ENCODE measurements around the gene INSYN2A. TPM values are rescaled to one million over a fixed set of nuclear protein-coding genes. Genes with fewer than 3 reads are reported as not detected.

INSYN2A gene
- total and polyA plus RNA-seq, 2 of the 13 experiments (the other 11 are each of a cell fraction or from before 2014, with no cell fraction given), result not detected

GRCh38 chr10:127228195-127228787, 31.9 kb upstream of the INSYN2A start:
- Histone ChIP-seq H3K4me1 (ENCODE audit: insufficient read depth, low read length) (peaks cover 19% of the 10 kb centered on the region), H4K20me1 (ENCODE audit: insufficient read depth, low read length) (no peaks in the 10 kb centered on the region), H3K9me3 (ENCODE audit: low read length) (no peaks in the 10 kb centered on the region), H3K36me3 (replicated peaks in 1 of 2; ENCODE audit: control insufficient read depth in 1 of 2, insufficient read depth in 2 of 2, low read length in 2 of 2) (no peaks in the 10 kb centered on the region; a peak in 1 of 5 replicates), H3K9ac (ENCODE audit: insufficient read depth, low read depth, low read length) (no peak overlapping the region), H3K27ac (ENCODE audit: extremely low read length, insufficient read depth, low read length) (no peak overlapping the region), H3K4me3 (replicated peaks in 1 of 3; ENCODE audit: insufficient read depth in 1 of 3, low read depth in 2 of 3, low read length in 3 of 3) (no peak overlapping the region), H2AFZ (ENCODE audit: low read length) (no peak overlapping the region), H3K79me2 (ENCODE audit: insufficient read depth, low read length) (no peaks in the 10 kb centered on the region), H3K4me2 (ENCODE audit: low read depth, low read length) (no peak overlapping the region), H3K27me3 (ENCODE audit: control insufficient read depth in 1 of 2, insufficient read depth in 2 of 2, low read length in 2 of 2) (no peaks in the 10 kb centered on the region)
- DNase-seq (ENCODE audit: low spot score) (peak; percentile 23), FAIRE-seq (peak; percentile 30), ATAC-seq (peak; percentile 78)
- no TSS peak for BruUV-seq (replicated peaks)
- CTCF ChIA-PET (ENCODE audit: low intra/inter-chr PET ratio, low total read pairs), result no interaction called here
- in situ Hi-C loops (cut with HindIII; ENCODE audit: extremely low pct_ligation_motif_present, low pct_unique_long_range_greater_than_20kb) (loop anchor here (25.0 kb wide), 1 partner anchor 634 kb away; no protein-coding TSS in a partner anchor), intact Hi-C loops (cut with micrococcal nuclease; ENCODE audit: unreplicated experiment) (no loop called here)
- POLR2A ChIA-PET, result no interaction called here
- WGBS (ENCODE audit: low lambda C conversion rate), result 72% methylated on average over 10 of the region's 12 CpGs
- TF ChIP-seq STAG1 (CRISPR knock-in tag; IDR thresholded peaks at IDR 0.05), result 0 out of 2 replicates have a peak, but pooled peaks have one; percentile 25
- TF ChIP-seq PBX3 (CRISPR knock-in tag; IDR thresholded peaks at IDR 0.05; ENCODE audit: borderline replicate concordance), result no peak
- no peak for TF ChIP-seq SMAD9 (CRISPR knock-in tag; IDR thresholded peaks at IDR 0.05)
- TF ChIP-seq JUND (CRISPR knock-in tag; IDR thresholded peaks at IDR 0.05), result no peak
- TF ChIP-seq ZNF687 (CRISPR knock-in tag; IDR thresholded peaks at IDR 0.05), result peak; percentile 29
- TF ChIP-seq, protein P1, sequence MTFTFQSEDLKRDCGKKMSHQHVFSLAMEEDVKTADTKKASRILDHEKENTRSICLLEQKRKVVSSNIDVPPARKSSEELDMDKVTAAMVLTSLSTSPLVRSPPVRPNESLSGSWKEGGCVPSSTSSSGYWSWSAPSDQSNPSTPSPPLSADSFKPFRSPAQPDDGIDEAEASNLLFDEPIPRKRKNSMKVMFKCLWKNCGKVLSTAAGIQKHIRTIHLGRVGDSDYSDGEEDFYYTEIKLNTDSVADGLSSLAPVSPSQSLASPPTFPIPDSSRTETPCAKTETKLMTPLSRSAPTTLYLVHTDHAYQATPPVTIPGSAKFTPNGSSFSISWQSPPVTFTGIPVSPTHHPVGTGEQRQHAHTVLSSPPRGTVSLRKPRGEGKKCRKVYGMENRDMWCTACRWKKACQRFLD (CRISPR knock-in tag; IDR thresholded peaks at IDR 0.05; ENCODE audit: borderline replicate concordance), result no peak
- no peak for TF ChIP-seq ZNF10 (CRISPR knock-in tag; IDR thresholded peaks at IDR 0.05; ENCODE audit: borderline replicate concordance, low read depth)
- TF ChIP-seq, protein P2, sequence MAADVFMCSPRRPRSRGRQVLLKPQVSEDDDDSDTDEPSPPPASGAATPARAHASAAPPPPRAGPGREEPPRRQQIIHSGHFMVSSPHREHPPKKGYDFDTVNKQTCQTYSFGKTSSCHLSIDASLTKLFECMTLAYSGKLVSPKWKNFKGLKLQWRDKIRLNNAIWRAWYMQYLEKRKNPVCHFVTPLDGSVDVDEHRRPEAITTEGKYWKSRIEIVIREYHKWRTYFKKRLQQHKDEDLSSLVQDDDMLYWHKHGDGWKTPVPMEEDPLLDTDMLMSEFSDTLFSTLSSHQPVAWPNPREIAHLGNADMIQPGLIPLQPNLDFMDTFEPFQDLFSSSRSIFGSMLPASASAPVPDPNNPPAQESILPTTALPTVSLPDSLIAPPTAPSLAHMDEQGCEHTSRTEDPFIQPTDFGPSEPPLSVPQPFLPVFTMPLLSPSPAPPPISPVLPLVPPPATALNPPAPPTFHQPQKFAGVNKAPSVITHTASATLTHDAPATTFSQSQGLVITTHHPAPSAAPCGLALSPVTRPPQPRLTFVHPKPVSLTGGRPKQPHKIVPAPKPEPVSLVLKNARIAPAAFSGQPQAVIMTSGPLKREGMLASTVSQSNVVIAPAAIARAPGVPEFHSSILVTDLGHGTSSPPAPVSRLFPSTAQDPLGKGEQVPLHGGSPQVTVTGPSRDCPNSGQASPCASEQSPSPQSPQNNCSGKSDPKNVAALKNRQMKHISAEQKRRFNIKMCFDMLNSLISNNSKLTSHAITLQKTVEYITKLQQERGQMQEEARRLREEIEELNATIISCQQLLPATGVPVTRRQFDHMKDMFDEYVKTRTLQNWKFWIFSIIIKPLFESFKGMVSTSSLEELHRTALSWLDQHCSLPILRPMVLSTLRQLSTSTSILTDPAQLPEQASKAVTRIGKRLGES (CRISPR knock-in tag; IDR thresholded peaks at IDR 0.05; ENCODE audit: borderline replicate concordance), result no peak
- TF ChIP-seq GATAD2A (CRISPR knock-in tag; IDR thresholded peaks at IDR 0.05), result 0 out of 2 replicates have a peak, but pooled peaks have one; percentile 1
- TF ChIP-seq CEBPB (IDR thresholded peaks at IDR 0.05; ENCODE audit: borderline replicate concordance, low read depth, low read length), result no peak
- TF ChIP-seq CHCHD3 (CRISPR knock-in tag; IDR thresholded peaks at IDR 0.05), result no peak
- no peak for TF ChIP-seq TBL1XR1 (IDR thresholded peaks at IDR 0.05; ENCODE audit: borderline replicate concordance, low read length, partially characterized antibody)
- no peak for TF ChIP-seq ZNF430 (CRISPR knock-in tag; IDR thresholded peaks at IDR 0.05)
- no peak for TF ChIP-seq ESRRA (CRISPR knock-in tag; IDR thresholded peaks at IDR 0.05; ENCODE audit: low read depth)
- TF ChIP-seq ZNF883 (CRISPR knock-in tag; IDR thresholded peaks at IDR 0.05; ENCODE audit: not compliant biosample characterization), result no peak

All from HepG2 (cell line).